K562 (cell line): ENCODE data around the gene CD84. TPM values are rescaled to one million over a fixed set of nuclear protein-coding genes. Genes with fewer than 3 reads are reported as not detected.

Experiments used
- ARID1B ChIP-seq: fragments of 450-650 bp; IDR thresholded peaks from 2 replicates; pipeline ENCODE4 v1.6.1; 2016; ENCODE audit warnings: antibody characterized with exemption, mild to moderate bottlenecking, inconsistent platforms
- DPF2 ChIP-seq: fragments of 450-650 bp; IDR thresholded peaks from 2 replicates; pipeline ENCODE4 v1.6.1; 2016
- ETV1 ChIP-seq: fragments of 450-650 bp; conservative IDR thresholded peaks from 2 replicates; pipeline ENCODE4 v1.6.1; 2016; ENCODE audit warnings: missing genetic modification characterization, control low read depth, low read depth, missing compliant biosample characterization
- HINFP ChIP-seq: fragments of 450-650 bp; conservative IDR thresholded peaks from 2 replicates; pipeline ENCODE4 v1.6.1; 2016; ENCODE audit warnings: missing genetic modification characterization, low read depth, mild to moderate bottlenecking, control low read depth, missing compliant biosample characterization
- NFRKB ChIP-seq: fragments of 450-650 bp; IDR thresholded peaks from 2 replicates; pipeline ENCODE4 v1.6.1; 2016; ENCODE audit warnings: low read depth
- NR2C1 ChIP-seq, 2 experiments: fragments of 450-650 bp; IDR thresholded peaks; 2 replicates each; pipeline ENCODE4 v1.6.1; 2017; ENCODE audit warnings: mild to moderate bottlenecking in 2 of 2, antibody characterized with exemption in 1 of 2, inconsistent platforms in 1 of 2, missing compliant biosample characterization in 1 of 2, missing genetic modification characterization in 1 of 2
- SAP30 ChIP-seq: fragments of 200-600 bp; sonication (generic); IDR thresholded peaks from 2 replicates; pipeline ENCODE4 v1.6.1; 2012; ENCODE audit warnings: borderline replicate concordance, low read depth, mild to moderate bottlenecking, moderate library complexity, low read length, control low read depth, inconsistent platforms; ENCODE audit not compliant: insufficient read depth, poor library complexity, severe bottlenecking
- ZFP91 ChIP-seq: sonication (generic); formaldehyde crosslinking; IDR thresholded peaks from 2 replicates; pipeline ENCODE4 v1.8.0; 2022; ENCODE audit warnings: mild to moderate bottlenecking, missing genetic modification reagents
- ZNF584 ChIP-seq: fragments of 200-800 bp; sonication (Bioruptor generic); IDR thresholded peaks from 2 replicates; pipeline ENCODE4 v1.6.1; 2016; ENCODE audit warnings: low read depth, mild to moderate bottlenecking, missing genetic modification characterization, missing compliant biosample characterization
- ZNF639 ChIP-seq, 2 experiments: fragments of 200-800 bp in 1 of 2; sonication (Bioruptor generic) in 1 of 2; sonication (generic) in 1 of 2; formaldehyde crosslinking in 1 of 2; IDR thresholded peaks in 1 of 2; conservative IDR thresholded peaks in 1 of 2; 2 replicates each; pipeline versions ENCODE4 v1.5.0 to v1.6.1; 2016 to 2020; ENCODE audit warnings: missing compliant biosample characterization in 1 of 2, missing genetic modification characterization in 1 of 2, missing genetic modification reagents in 1 of 2
- polyA plus RNA-seq, 8 experiments: library from polyadenylated mRNA; depleted of rRNA in 4 of 8; stranded (reverse) in 5 of 8; unstranded in 3 of 8; fragments of >200 nt; fragmentation: Nextera tagmentation in 2 of 8; fragmentation: Illumina TruSeq in 1 of 8; extraction: Ambion mirVana in 2 of 8; extraction: Trizol in 1 of 8; gene quantifications; 2 replicates each; pipeline versions ENCODE4 v1.2.1 to v1.2.3, GENCODE V29; 2011 to 2014; ENCODE audit warnings: inconsistent platforms in 1 of 8, missing spikeins in 1 of 8
- total RNA-seq, 7 experiments: library from RNA; depleted of rRNA in 6 of 7; stranded (reverse); fragments of >200 nt in 6 of 7; fragmentation: Illumina TruSeq in 2 of 7; extraction: Trizol in 2 of 7; gene quantifications; 2 replicates each; pipeline versions ENCODE4 v1.2.1 to v1.2.3, GENCODE V29; 2011 to 2021; ENCODE audit warnings: low replicate concordance in 1 of 7
- TF ChIP-seq, protein P1 (sequence below), 3 experiments: fragments of 200-800 bp in 1 of 3; fragments of 250-450 bp in 1 of 3; fragments of 450-650 bp in 1 of 3; sonication (Bioruptor Pico) in 1 of 3; sonication (Bioruptor generic) in 1 of 3; formaldehyde crosslinking in 1 of 3; IDR thresholded peaks; 2 replicates each; pipeline versions ENCODE4 v1.6.1 to v1.8.0; 2016 to 2022; ENCODE audit warnings: mild to moderate bottlenecking in 2 of 3, missing genetic modification characterization in 2 of 3, missing compliant biosample characterization in 1 of 3, moderate library complexity in 1 of 3
- TF ChIP-seq, protein P2 (sequence below): fragments of 200-800 bp; sonication (Bioruptor generic); IDR thresholded peaks from 2 replicates; pipeline ENCODE4 v1.6.1; 2017; ENCODE audit warnings: missing genetic modification characterization, missing compliant biosample characterization

CD84 gene
- total and polyA plus RNA-seq, 9 of the 15 experiments (the other 6 are each of a cell fraction or from before 2014, with no cell fraction given), result 0.82 to 6.8 (median 2.0) TPM

- TF ChIP-seq, protein P1, sequence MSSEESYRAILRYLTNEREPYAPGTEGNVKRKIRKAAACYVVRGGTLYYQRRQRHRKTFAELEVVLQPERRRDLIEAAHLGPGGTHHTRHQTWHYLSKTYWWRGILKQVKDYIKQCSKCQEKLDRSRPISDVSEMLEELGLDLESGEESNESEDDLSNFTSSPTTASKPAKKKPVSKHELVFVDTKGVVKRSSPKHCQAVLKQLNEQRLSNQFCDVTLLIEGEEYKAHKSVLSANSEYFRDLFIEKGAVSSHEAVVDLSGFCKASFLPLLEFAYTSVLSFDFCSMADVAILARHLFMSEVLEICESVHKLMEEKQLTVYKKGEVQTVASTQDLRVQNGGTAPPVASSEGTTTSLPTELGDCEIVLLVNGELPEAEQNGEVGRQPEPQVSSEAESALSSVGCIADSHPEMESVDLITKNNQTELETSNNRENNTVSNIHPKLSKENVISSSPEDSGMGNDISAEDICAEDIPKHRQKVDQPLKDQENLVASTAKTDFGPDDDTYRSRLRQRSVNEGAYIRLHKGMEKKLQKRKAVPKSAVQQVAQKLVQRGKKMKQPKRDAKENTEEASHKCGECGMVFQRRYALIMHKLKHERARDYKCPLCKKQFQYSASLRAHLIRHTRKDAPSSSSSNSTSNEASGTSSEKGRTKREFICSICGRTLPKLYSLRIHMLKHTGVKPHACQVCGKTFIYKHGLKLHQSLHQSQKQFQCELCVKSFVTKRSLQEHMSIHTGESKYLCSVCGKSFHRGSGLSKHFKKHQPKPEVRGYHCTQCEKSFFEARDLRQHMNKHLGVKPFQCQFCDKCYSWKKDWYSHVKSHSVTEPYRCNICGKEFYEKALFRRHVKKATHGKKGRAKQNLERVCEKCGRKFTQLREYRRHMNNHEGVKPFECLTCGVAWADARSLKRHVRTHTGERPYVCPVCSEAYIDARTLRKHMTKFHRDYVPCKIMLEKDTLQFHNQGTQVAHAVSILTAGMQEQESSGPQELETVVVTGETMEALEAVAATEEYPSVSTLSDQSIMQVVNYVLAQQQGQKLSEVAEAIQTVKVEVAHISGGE (CRISPR knock-in tag; IDR thresholded peaks at IDR 0.05), result peak in 1 of 3 experiments; percentile 29; a peak in 1 of 6 replicates
- TF ChIP-seq ZFP91 (CRISPR knock-in tag), result no peak
- no peak for TF ChIP-seq SAP30
- no peak for TF ChIP-seq HINFP (tag)
- TF ChIP-seq NR2C1 (IDR thresholded peaks at IDR 0.05), result no peak
- TF ChIP-seq NR2C1 (tag; IDR thresholded peaks at IDR 0.05), result no peak
- TF ChIP-seq, protein P2, sequence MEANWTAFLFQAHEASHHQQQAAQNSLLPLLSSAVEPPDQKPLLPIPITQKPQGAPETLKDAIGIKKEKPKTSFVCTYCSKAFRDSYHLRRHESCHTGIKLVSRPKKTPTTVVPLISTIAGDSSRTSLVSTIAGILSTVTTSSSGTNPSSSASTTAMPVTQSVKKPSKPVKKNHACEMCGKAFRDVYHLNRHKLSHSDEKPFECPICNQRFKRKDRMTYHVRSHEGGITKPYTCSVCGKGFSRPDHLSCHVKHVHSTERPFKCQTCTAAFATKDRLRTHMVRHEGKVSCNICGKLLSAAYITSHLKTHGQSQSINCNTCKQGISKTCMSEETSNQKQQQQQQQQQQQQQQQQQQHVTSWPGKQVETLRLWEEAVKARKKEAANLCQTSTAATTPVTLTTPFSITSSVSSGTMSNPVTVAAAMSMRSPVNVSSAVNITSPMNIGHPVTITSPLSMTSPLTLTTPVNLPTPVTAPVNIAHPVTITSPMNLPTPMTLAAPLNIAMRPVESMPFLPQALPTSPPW (CRISPR knock-in tag), result peak; percentile 45
- peak in 1 of 2 experiments; percentile 36; a peak in 2 of 4 replicates for TF ChIP-seq ZNF639 (CRISPR knock-in tag; conservative IDR thresholded peaks at IDR 0.05 in 1 of 2, IDR thresholded peaks at IDR 0.05 in 1 of 2)
- 0 out of 2 replicates have a peak, but pooled peaks have one; percentile 25 for TF ChIP-seq NFRKB
- peak; percentile 36; the same call in 1 of the 2 replicates for TF ChIP-seq ETV1
- TF ChIP-seq DPF2, result peak; percentile 64
- 0 out of 2 replicates have a peak, but pooled peaks have one; percentile 61 for TF ChIP-seq ZNF584 (CRISPR knock-in tag)
- TF ChIP-seq ARID1B, result 0 out of 2 replicates have a peak, but pooled peaks have one; percentile 23
These were observed 11.2 kb downstream of the CD84 start (continued) for GRCh38 chr1:160567858-160568682.
